ENCODE data around the gene ARID2. TPM values are rescaled to one million over a fixed set of nuclear protein-coding genes. Genes with fewer than 3 reads are reported as not detected.
A peak's percentile ranks its signal among the peaks of the same experiment; 100 is the strongest.

ARID2 gene
- total and polyA plus RNA-seq, 9 of the 15 experiments (the other 6 are each of a cell fraction or from before 2014, with no cell fraction given): 13.4 to 41.6 (median 29.4) TPM

- Histone ChIP-seq H3K4me2 (ENCODE audit: insufficient read depth, low read length) (peak overlapping the region; percentile 91), H3K27ac (ENCODE audit: extremely low read depth, low read depth, low read length) (peak overlapping the region; percentile 95; the same call in 2 of the 3 replicates), H3K36me3 (ENCODE audit: control insufficient read depth, insufficient read depth, low read length) (no peaks in the 10 kb centered on the region), H3K79me2 (ENCODE audit: control insufficient read depth, insufficient read depth, low read length) (peaks cover 76% of the 10 kb centered on the region), H3K9me3 (replicated peaks; ENCODE audit: control insufficient read depth, insufficient read depth, low read depth, low read length) (no peaks in the 10 kb centered on the region), H3K4me1 (replicated peaks in 1 of 2; ENCODE audit: control insufficient read depth in 2 of 2, insufficient read depth in 2 of 2, low read length in 2 of 2) (peaks cover 0 to 4% of the 10 kb centered on the region in 2 experiments; a peak in 2 of 5 replicates), H3K9ac (ENCODE audit: insufficient read depth in 1 of 2, low read depth in 2 of 2, low read length in 2 of 2) (peak overlapping the region in 1 of 2 experiments; percentile 94; a peak in 3 of 4 replicates), H3K9me1 (ENCODE audit: control insufficient read depth, insufficient read depth, low read length) (no peaks in the 10 kb centered on the region), H3K4me3 (peak overlapping the region; percentile 71), H2AFZ (ENCODE audit: low read depth, low read length) (peak overlapping the region; percentile 84), H3K27me3 (ENCODE audit: control insufficient read depth in 2 of 2, insufficient read depth in 2 of 2, low read length in 2 of 2) (no peaks in the 10 kb centered on the region), H4K20me1 (replicated peaks; ENCODE audit: control insufficient read depth, insufficient read depth, low read length) (no peaks in the 10 kb centered on the region; the same call in 1 of the 2 replicates)
- in situ Hi-C loops (cut with MboI): no loop called here
- FAIRE-seq (peak; percentile 49), DNase-seq (ENCODE audit: extremely low read depth in 1 of 4, low spot score in 3 of 4) (peak; percentile 20 to 56 (median 32)), ATAC-seq (peak; percentile 29)
- ChIA-PET POLR2A (interaction anchor here (0.6 to 1.5 kb wide), 8 partner anchors 17 to 860 kb away, joined by 3 to 5 read pairs (median 3); no protein-coding TSS in a partner anchor), CTCF (ENCODE audit: low intra/inter-chr PET ratio) (no interaction called here)
- WGBS (ENCODE audit: insufficient coverage, low coverage, missing lambda C conversion rate): 1% methylated on average over 12 of the region's 12 CpGs
- intact Hi-C loops (cut with micrococcal nuclease): loop anchor here (2.0 to 10.0 kb wide), 3 partner anchors 181 to 509 kb away; partner anchors contain the start of gene ANO6
- BruUV-seq (replicated peaks): TSS peak; percentile 36
- TF ChIP-seq CTBP1 (IDR thresholded peaks at IDR 0.05; ENCODE audit: borderline replicate concordance) (peak; percentile 50; the same call in 1 of the 2 replicates), MAFF (IDR thresholded peaks at IDR 0.05; ENCODE audit: low read length) (peak; percentile 13; the same call in 1 of the 2 replicates), LCOR (CRISPR knock-in tag; IDR thresholded peaks at IDR 0.05) (no peak), ZNF639 (CRISPR knock-in tag; conservative IDR thresholded peaks at IDR 0.05 in 1 of 2, IDR thresholded peaks at IDR 0.05 in 1 of 2) (no peak), FOXJ2 (tag; IDR thresholded peaks at IDR 0.05) (no peak), ZFP91 (CRISPR knock-in tag; IDR thresholded peaks at IDR 0.05) (no peak), KDM5B (IDR thresholded peaks at IDR 0.05; ENCODE audit: insufficient replicate concordance, low read depth, low read length) (no peak), ARID1B (IDR thresholded peaks at IDR 0.05) (no peak), CSDE1 (IDR thresholded peaks at IDR 0.05) (no peak), TARDBP (IDR thresholded peaks at IDR 0.05) (no peak), USF2 (CRISPR knock-in tag; IDR thresholded peaks at IDR 0.05) (no peak), ZNF316 (IDR thresholded peaks at IDR 0.05) (peak; percentile 72), MYBL2 (IDR thresholded peaks at IDR 0.05; ENCODE audit: low read depth) (no peak), MYBL2 (CRISPR knock-in tag; IDR thresholded peaks at IDR 0.05; ENCODE audit: borderline replicate concordance) (no peak), MTF1 (CRISPR knock-in tag; IDR thresholded peaks at IDR 0.05; ENCODE audit: borderline replicate concordance) (no peak)
Observed at GRCh38 chr12:45725631-45726602, 3.6 kb upstream of the ARID2 start.
